Measurements from ENCODE around the gene SEC23A. TPM values are rescaled to one million over a fixed set of nuclear protein-coding genes. Genes with fewer than 3 reads are reported as not detected.

SEC23A gene
- total and polyA plus RNA-seq, 2 of the 13 experiments (the other 11 are each of a cell fraction or from before 2014, with no cell fraction given): 403 to 887 TPM

GRCh38 chr14:39023939-39024871 is 78.8 kb downstream of the SEC23A start (continued):
- peak; percentile 98 for TF ChIP-seq ZNF331 (CRISPR knock-in tag; IDR thresholded peaks at IDR 0.05)
- TF ChIP-seq MTF2 (CRISPR knock-in tag; IDR thresholded peaks at IDR 0.05; ENCODE audit: borderline replicate concordance): no peak
- TF ChIP-seq DMAP1 (CRISPR knock-in tag; IDR thresholded peaks at IDR 0.05): peak; percentile 74; the same call in 1 of the 2 replicates
- TF ChIP-seq ZNF232 (CRISPR knock-in tag; IDR thresholded peaks at IDR 0.05; ENCODE audit: borderline replicate concordance): 0 out of 2 replicates have a peak, but pooled peaks have one; percentile 62
- TF ChIP-seq POGZ (CRISPR knock-in tag; IDR thresholded peaks at IDR 0.05): peak; percentile 93
- peak; percentile 82; the same call in 1 of the 2 replicates for TF ChIP-seq GTF2F1 (IDR thresholded peaks at IDR 0.05; ENCODE audit: low read length)
- no peak for TF ChIP-seq UBTF (CRISPR knock-in tag; IDR thresholded peaks at IDR 0.05)
- peak; percentile 100 for TF ChIP-seq ZGPAT (CRISPR knock-in tag; IDR thresholded peaks at IDR 0.05)
- no peak for TF ChIP-seq ZNF513 (CRISPR knock-in tag; conservative IDR thresholded peaks at IDR 0.05)
- no peak; the same call in 1 of the 2 replicates for TF ChIP-seq ZNF512 (CRISPR knock-in tag; IDR thresholded peaks at IDR 0.05)
- TF ChIP-seq ZNF280B (CRISPR knock-in tag; IDR thresholded peaks at IDR 0.05; ENCODE audit: borderline replicate concordance): no peak
- TF ChIP-seq CBX2 (IDR thresholded peaks at IDR 0.05; ENCODE audit: low read depth, low read length): no peak
- TF ChIP-seq CBX2 (CRISPR knock-in tag; IDR thresholded peaks at IDR 0.05; ENCODE audit: low read depth): no peak; the same call in 1 of the 2 replicates
- peak; percentile 80 for TF ChIP-seq ZNF639 (CRISPR knock-in tag; conservative IDR thresholded peaks at IDR 0.05)
- peak; percentile 96 for TF ChIP-seq ZNF124 (CRISPR knock-in tag; IDR thresholded peaks at IDR 0.05)
- TF ChIP-seq ZNF879 (CRISPR knock-in tag; IDR thresholded peaks at IDR 0.05): peak; percentile 78; the same call in 1 of the 2 replicates
- TF ChIP-seq NR1H2 (CRISPR knock-in tag; IDR thresholded peaks at IDR 0.05; ENCODE audit: borderline replicate concordance, low read depth): no peak
